ENCODE data around the gene UBE2E2.
"Not testable (repeated sequence)": the region's sequence is repeated elsewhere in the genome, so short reads cannot be mapped to it uniquely, and the experiment has no call there.

Gene UBE2E2

GRCh38 chr3:23341147-23341838 is 138.2 kb downstream of the UBE2E2 start:
- ChIA-PET POLR2A (no interaction called here), CTCF (no interaction called here)
- no peak overlapping the region for H3K4me3 ChIP-seq (ENCODE audit: low read depth, low read length)
- DNase-seq (ENCODE audit: low read depth, low spot score), result no peak
- TF ChIP-seq CTCF (IDR thresholded peaks at IDR 0.05; ENCODE audit: insufficient read depth, low read length, missing control alignments), result no peak

GRCh38 chr3:23342343-23342742 is 139.2 kb downstream of the UBE2E2 start:
- POLR2A ChIA-PET, result no interaction called here
- no peak overlapping the region for H3K4me3 ChIP-seq (ENCODE audit: low read depth, low read length)
- CTCF ChIA-PET, result no interaction called here
- DNase-seq (ENCODE audit: low read depth, low spot score), result no peak
- no peak for TF ChIP-seq CTCF (IDR thresholded peaks at IDR 0.05; ENCODE audit: insufficient read depth, low read length, missing control alignments)

GRCh38 chr3:23343509-23343908 is 140.4 kb downstream of the UBE2E2 start:
- no peak overlapping the region for H3K4me3 ChIP-seq (ENCODE audit: low read depth, low read length)
- ChIA-PET CTCF (no interaction called here), POLR2A (no interaction called here)
- no peak for TF ChIP-seq CTCF (IDR thresholded peaks at IDR 0.05; ENCODE audit: insufficient read depth, low read length, missing control alignments)
- no peak for DNase-seq (ENCODE audit: low read depth, low spot score)

- CTCF ChIA-PET, result no interaction called here
- POLR2A ChIA-PET, result no interaction called here
- TF ChIP-seq CTCF (IDR thresholded peaks at IDR 0.05; ENCODE audit: insufficient read depth, low read length, missing control alignments), result no peak
- DNase-seq (ENCODE audit: low read depth, low spot score), result no peak
- H3K4me3 ChIP-seq (ENCODE audit: low read depth, low read length), result no peak overlapping the region
Observed at GRCh38 chr3:23344886-23345285, 141.8 kb downstream of the UBE2E2 start.

GRCh38 chr3:23349444-23349843 is 146.3 kb downstream of the UBE2E2 start:
- DNase-seq (ENCODE audit: low read depth, low spot score); CTCF ChIA-PET; H3K4me3 ChIP-seq (ENCODE audit: low read depth, low read length); POLR2A ChIA-PET: not testable (repeated sequence)

- TF ChIP-seq CTCF (IDR thresholded peaks at IDR 0.05; ENCODE audit: insufficient read depth, low read length, missing control alignments), result no peak
- DNase-seq (ENCODE audit: low read depth, low spot score), result no peak
- POLR2A ChIA-PET, result no interaction called here
- CTCF ChIA-PET, result no interaction called here
- no peak overlapping the region for H3K4me3 ChIP-seq (ENCODE audit: low read depth, low read length)
Observed at GRCh38 chr3:23356169-23356568, 153.0 kb downstream of the UBE2E2 start.

GRCh38 chr3:23356923-23357322 is 153.8 kb downstream of the UBE2E2 start:
- no peak for TF ChIP-seq CTCF (IDR thresholded peaks at IDR 0.05; ENCODE audit: insufficient read depth, low read length, missing control alignments)
- no peak overlapping the region for H3K4me3 ChIP-seq (ENCODE audit: low read depth, low read length)
- ChIA-PET POLR2A (no interaction called here), CTCF (no interaction called here)
- DNase-seq (ENCODE audit: low read depth, low spot score), result no peak
